Cardiac muscle cell (in vitro differentiated cells and primary cell): Measurements from ENCODE around the gene RYR1. TPM values are rescaled to one million over a fixed set of nuclear protein-coding genes. Genes with fewer than 3 reads are reported as not detected.

Source experiments
- DNase-seq, 2 donors: peaks; one replicate each; pipeline versions ENCODE4 v3.0.0 to v3.0.0-alpha.2; 2010 to 2017; ENCODE audit warnings: low read depth in 1 of 2, low spot score in 1 of 2
- H3K27ac ChIP-seq: fragments of 200-600 bp; sonication (generic); 2 replicates; pipeline ENCODE4 v1.5.1; 2016
- H3K27me3 ChIP-seq: fragments of 200-600 bp; sonication (generic); 2 replicates; pipeline ENCODE4 v1.6.0; 2016; ENCODE audit warnings: control low read depth
- H3K36me3 ChIP-seq: fragments of 200-600 bp; sonication (generic); 2 replicates; pipeline ENCODE4 v1.5.1; 2016; ENCODE audit warnings: control low read depth
- H3K4me1 ChIP-seq: fragments of 200-600 bp; sonication (generic); 2 replicates; pipeline ENCODE4 v1.8.1; 2017; ENCODE audit warnings: low read depth, mild to moderate bottlenecking, mixed run types
- H3K4me3 ChIP-seq: fragments of 200-600 bp; sonication (generic); 2 replicates; pipeline ENCODE4 v1.5.1; 2016; ENCODE audit warnings: mild to moderate bottlenecking
- H3K9me3 ChIP-seq: fragments of 200-600 bp; sonication (generic); 2 replicates; pipeline ENCODE4 v1.5.1; 2017; ENCODE audit warnings: low read depth, mild to moderate bottlenecking, control low read depth
- CTCF ChIP-seq: IDR thresholded peaks from 2 replicates; pipeline ENCODE4 v1.5.1; 2012; ENCODE audit warnings: low read depth, mild to moderate bottlenecking, low read length
- polyA plus RNA-seq: library from polyadenylated mRNA; unstranded; fragments of >200 nt; fragmentation: Nextera tagmentation; extraction: Ambion mirVana; gene quantifications from 2 replicates; pipeline ENCODE4 v1.2.1, GENCODE V29; 2016
- total RNA-seq: library from RNA; depleted of rRNA; stranded (reverse); fragments of >200 nt; gene quantifications from 2 replicates; pipeline ENCODE4 v1.2.3, GENCODE V29; 2016

RYR1 gene
- total and polyA plus RNA-seq, 2 experiments from 2014 or later: 0.71 to 12.8 TPM

DNA sequence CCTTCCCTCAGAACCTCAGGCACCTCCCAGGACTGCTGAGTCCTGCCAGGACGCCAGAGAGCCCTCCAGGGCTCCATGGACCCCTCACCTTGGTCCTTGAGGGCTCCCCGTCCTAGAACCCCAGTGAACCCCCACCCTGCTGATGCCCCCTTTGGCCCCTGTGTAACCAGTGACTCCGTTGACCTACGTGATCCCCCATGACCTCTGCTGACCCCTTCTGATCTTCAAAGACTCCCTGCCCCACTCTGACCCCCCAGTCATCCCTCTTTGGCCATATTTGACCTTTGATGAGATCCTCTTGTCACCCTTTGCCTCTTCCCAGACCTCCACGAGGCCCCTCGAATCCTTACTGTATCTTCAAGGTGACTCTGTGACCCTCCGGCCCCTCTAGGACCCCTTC, 92.9 kb downstream of the RYR1 start:
- no peaks in the 10 kb centered on the region for H3K36me3 ChIP-seq
- H3K9me3 ChIP-seq: no peaks in the 10 kb centered on the region
- no peaks in the 10 kb centered on the region for H3K27me3 ChIP-seq
- no peak for DNase-seq
- H3K4me1 ChIP-seq: no peaks in the 10 kb centered on the region
- H3K27ac ChIP-seq: no peak overlapping the region
- no peak overlapping the region for H3K4me3 ChIP-seq
- TF ChIP-seq CTCF: no peak

GRCh38 chr19:38527466-38528136, 94.1 kb downstream of the RYR1 start:
- Histone ChIP-seq H3K4me3 (no peak overlapping the region), H3K36me3 (no peaks in the 10 kb centered on the region), H3K4me1 (no peaks in the 10 kb centered on the region), H3K27me3 (no peaks in the 10 kb centered on the region), H3K27ac (no peak overlapping the region), H3K9me3 (no peaks in the 10 kb centered on the region)
- DNase-seq: no peak
- TF ChIP-seq CTCF: no peak

GRCh38 chr19:38528213-38528755, 94.8 kb downstream of the RYR1 start:
- Histone ChIP-seq H3K36me3 (no peaks in the 10 kb centered on the region), H3K4me3 (no peak overlapping the region), H3K27me3 (no peaks in the 10 kb centered on the region), H3K4me1 (no peaks in the 10 kb centered on the region), H3K27ac (no peak overlapping the region), H3K9me3 (no peaks in the 10 kb centered on the region)
- no peak for TF ChIP-seq CTCF
- no peak for DNase-seq

- Histone ChIP-seq H3K27me3 (no peaks in the 10 kb centered on the region), H3K4me1 (no peaks in the 10 kb centered on the region), H3K27ac (no peak overlapping the region), H3K9me3 (no peaks in the 10 kb centered on the region), H3K36me3 (no peaks in the 10 kb centered on the region), H3K4me3 (no peak overlapping the region)
- no peak for TF ChIP-seq CTCF
- DNase-seq: no peak
These were observed 95.4 kb downstream of the RYR1 start for GRCh38 chr19:38528931-38529330.

GRCh38 chr19:38531515-38531914, 98.0 kb downstream of the RYR1 start:
- Histone ChIP-seq H3K36me3 (no peaks in the 10 kb centered on the region), H3K4me1 (no peaks in the 10 kb centered on the region), H3K27me3 (no peaks in the 10 kb centered on the region), H3K27ac (no peak overlapping the region), H3K4me3 (no peak overlapping the region), H3K9me3 (no peaks in the 10 kb centered on the region)
- TF ChIP-seq CTCF: no peak
- no peak for DNase-seq
